Dermis lymphatic vessel endothelial cell (primary cell): ENCODE measurements around the gene MMP28. TPM values are rescaled to one million over a fixed set of nuclear protein-coding genes. Genes with fewer than 3 reads are reported as not detected.

Experiments used
- total RNA-seq: library from RNA; depleted of rRNA; stranded (reverse); fragments of >200 nt; gene quantifications from 2 replicates; pipeline ENCODE4 v1.2.1, GENCODE V29; 2014

The MMP28 gene
- 0.33 and 0.60 TPM in 2 replicates for total RNA-seq

GRCh38 chr17:35795007-35795870 lies at the start of gene MMP28:
Gene MMP28 (minus strand): TSS chr17:35795641. CDS start chr17:35795377, 264 bp downstream.

GRCh38 chr17:35808962-35809854 lies 13.8 kb upstream of the MMP28 start, which contains the start of gene TAF15:
Gene TAF15 (plus strand): TSS chr17:35809484. CDS start chr17:35809570, 86 bp downstream.

GRCh38 chr17:35760587-35760986 lies 34.9 kb downstream of the MMP28 start, which contains the start of gene C17orf50:
Gene C17orf50 (plus strand): TSS chr17:35760887. CDS start chr17:35760942, 55 bp downstream.

GRCh38 chr17:35752945-35753764 lies 42.3 kb downstream of the MMP28 start, which contains the start of gene GAS2L2:
Gene GAS2L2 (minus strand): TSS chr17:35753239. CDS start chr17:35752850, 389 bp downstream.

GRCh38 chr17:35731239-35731916 lies 64.1 kb downstream of the MMP28 start, which contains the start of gene RASL10B:
Gene RASL10B (plus strand): TSS chr17:35731639. CDS start chr17:35735185, 3,546 bp downstream.

Other genes with a start within 250 kb of the MMP28 start
- gene SLFN14, start 234.8 kb downstream of the MMP28 start, total RNA-seq = not detected in 2 replicates
- 2.3 and 2.9 TPM in 2 replicates for gene PEX12, start 217.1 kb downstream of the MMP28 start, total RNA-seq
- 87.7 and 87.8 TPM in 2 replicates for gene AP2B1, start 208.3 kb downstream of the MMP28 start, total RNA-seq
- 0.11 and 0.26 TPM in 2 replicates for gene RASL10B, start 64.0 kb downstream of the MMP28 start, total RNA-seq
- not detected in 2 replicates for gene GAS2L2, start 42.4 kb downstream of the MMP28 start, total RNA-seq
- gene C17orf50, start 34.8 kb downstream of the MMP28 start, total RNA-seq = not detected in 2 replicates
- gene TAF15, start 13.8 kb upstream of the MMP28 start, total RNA-seq = 74.9 and 97.3 TPM in 2 replicates
- not detected in 2 replicates for gene HEATR9, start 73.2 kb upstream of the MMP28 start, total RNA-seq
- 0.33 and 0.34 TPM in 2 replicates for gene CCL5, start 84.7 kb upstream of the MMP28 start, total RNA-seq
- gene RDM1, start 135.1 kb upstream of the MMP28 start, total RNA-seq = 0.22 TPM in 1 of 2 replicates, not detected in the other
- gene LYZL6, start 148.1 kb upstream of the MMP28 start, total RNA-seq = not detected in 2 replicates
- 0.11 and 0.26 TPM in 2 replicates for gene CCL16, start 185.9 kb upstream of the MMP28 start, total RNA-seq
- gene CCL14, start 191.1 kb upstream of the MMP28 start, total RNA-seq = 9.1 and 12.5 TPM in 2 replicates
- not detected in 2 replicates for gene CCL15, start 205.9 kb upstream of the MMP28 start, total RNA-seq
- gene CCL23, start 222.3 kb upstream of the MMP28 start, total RNA-seq = 0.26 and 0.33 TPM in 2 replicates